VCaP (cell line): ENCODE results near the gene PLD1.

Experiments used
- H3K27ac ChIP-seq: fragments of 450-650 bp; 2 replicates; pipeline ENCODE4 v1.5.1; 2017
- TF ChIP-seq, protein P1 (sequence below): fragments of 450-650 bp; conservative IDR thresholded peaks from 2 replicates; pipeline ENCODE4 v1.5.1; 2017; ENCODE audit warnings: mild to moderate bottlenecking, moderate library complexity

The PLD1 gene

GRCh38 chr3:171552531-171552930 is 257.8 kb downstream of the PLD1 start:
- H3K27ac ChIP-seq, result no peak overlapping the region
- TF ChIP-seq, protein P1, sequence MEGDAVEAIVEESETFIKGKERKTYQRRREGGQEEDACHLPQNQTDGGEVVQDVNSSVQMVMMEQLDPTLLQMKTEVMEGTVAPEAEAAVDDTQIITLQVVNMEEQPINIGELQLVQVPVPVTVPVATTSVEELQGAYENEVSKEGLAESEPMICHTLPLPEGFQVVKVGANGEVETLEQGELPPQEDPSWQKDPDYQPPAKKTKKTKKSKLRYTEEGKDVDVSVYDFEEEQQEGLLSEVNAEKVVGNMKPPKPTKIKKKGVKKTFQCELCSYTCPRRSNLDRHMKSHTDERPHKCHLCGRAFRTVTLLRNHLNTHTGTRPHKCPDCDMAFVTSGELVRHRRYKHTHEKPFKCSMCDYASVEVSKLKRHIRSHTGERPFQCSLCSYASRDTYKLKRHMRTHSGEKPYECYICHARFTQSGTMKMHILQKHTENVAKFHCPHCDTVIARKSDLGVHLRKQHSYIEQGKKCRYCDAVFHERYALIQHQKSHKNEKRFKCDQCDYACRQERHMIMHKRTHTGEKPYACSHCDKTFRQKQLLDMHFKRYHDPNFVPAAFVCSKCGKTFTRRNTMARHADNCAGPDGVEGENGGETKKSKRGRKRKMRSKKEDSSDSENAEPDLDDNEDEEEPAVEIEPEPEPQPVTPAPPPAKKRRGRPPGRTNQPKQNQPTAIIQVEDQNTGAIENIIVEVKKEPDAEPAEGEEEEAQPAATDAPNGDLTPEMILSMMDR, result no peak

DNA sequence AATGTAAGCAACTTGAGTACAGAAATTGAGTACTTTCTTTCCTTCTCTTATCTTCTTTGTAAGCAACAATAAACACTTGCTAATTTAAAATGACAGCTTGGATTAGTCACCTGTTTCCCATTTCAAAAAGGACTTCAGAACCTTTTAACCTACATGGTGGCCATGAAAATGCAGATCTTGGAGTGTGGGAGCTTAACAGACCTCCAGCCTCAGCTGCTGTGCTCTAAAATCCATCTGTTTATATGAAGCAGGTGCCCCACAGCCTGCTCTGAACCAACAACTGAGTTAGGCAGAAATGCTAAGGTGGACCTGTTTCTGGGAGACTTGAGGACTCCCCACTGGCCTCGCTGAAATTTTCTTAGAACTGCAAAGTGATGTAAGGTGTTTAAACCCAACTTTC is 259.0 kb downstream of the PLD1 start:
- no peak overlapping the region for H3K27ac ChIP-seq
- TF ChIP-seq, protein P1, result no peak
